K562 (cell line): ENCODE measurements around the gene KRT80.

Source experiments
- C11orf30 ChIP-seq: fragments of 450-650 bp; IDR thresholded peaks from 2 replicates; pipeline ENCODE4 v1.6.1; 2016; ENCODE audit warnings: low read depth, mild to moderate bottlenecking
- CREBBP ChIP-seq: IDR thresholded peaks from one replicate; pipeline ENCODE4 v1.6.1; 2012; ENCODE audit warnings: low read depth, mild to moderate bottlenecking, control low read depth, inconsistent platforms, low read length
- NONO ChIP-seq, 2 experiments: fragments of 200-400 bp in 1 of 2; fragments of 450-650 bp in 1 of 2; formaldehyde crosslinking in 1 of 2; IDR thresholded peaks; 2 replicates each; pipeline ENCODE4 v1.6.1; 2017; ENCODE audit warnings: low read depth in 2 of 2, mild to moderate bottlenecking in 2 of 2, moderate library complexity in 2 of 2, low read length in 1 of 2
- RCOR1 ChIP-seq, 2 experiments: IDR thresholded peaks; 2 replicates each; pipeline ENCODE4 v1.6.1; 2012; ENCODE audit warnings: low read depth in 2 of 2, low read length in 2 of 2, borderline replicate concordance in 1 of 2, improper control_type of control experiment in 1 of 2
- SREBF1 ChIP-seq: fragments of 150-350 bp; IDR thresholded peaks from 2 replicates; pipeline ENCODE4 v1.6.1; 2014; ENCODE audit warnings: antibody characterized with exemption, low read depth, low read length, borderline replicate concordance

GRCh38 chr12:52202361-52203078 lies 10.7 kb upstream of the KRT80 start:
- TF ChIP-seq CREBBP (no peak), RCOR1 (IDR thresholded peaks at IDR 0.05; ENCODE audit: borderline replicate concordance in 1 of 2, low read depth in 2 of 2, low read length in 2 of 2) (no peak), C11orf30 (no peak), SREBF1 (no peak), NONO (IDR thresholded peaks at IDR 0.05; ENCODE audit: low read depth in 2 of 2, low read length in 1 of 2) (no peak)
